HG03108 (cell line): ENCODE data around the gene PRSS27.
"Not testable (repeated sequence)": the region's sequence is repeated elsewhere in the genome, so short reads cannot be mapped to it uniquely, and the experiment has no call there.

Experiments used
- ATAC-seq: cut with Tn5 transposase; IDR thresholded peaks from one replicate; pipeline ENCODE4 v1.9.1; 2021; ENCODE audit warnings: moderate library complexity; ENCODE audit not compliant: unreplicated experiment

PRSS27 gene

GRCh38 chr16:2678206-2678965, 41.6 kb downstream of the PRSS27 start:
- ATAC-seq: not testable (repeated sequence)

DNA sequence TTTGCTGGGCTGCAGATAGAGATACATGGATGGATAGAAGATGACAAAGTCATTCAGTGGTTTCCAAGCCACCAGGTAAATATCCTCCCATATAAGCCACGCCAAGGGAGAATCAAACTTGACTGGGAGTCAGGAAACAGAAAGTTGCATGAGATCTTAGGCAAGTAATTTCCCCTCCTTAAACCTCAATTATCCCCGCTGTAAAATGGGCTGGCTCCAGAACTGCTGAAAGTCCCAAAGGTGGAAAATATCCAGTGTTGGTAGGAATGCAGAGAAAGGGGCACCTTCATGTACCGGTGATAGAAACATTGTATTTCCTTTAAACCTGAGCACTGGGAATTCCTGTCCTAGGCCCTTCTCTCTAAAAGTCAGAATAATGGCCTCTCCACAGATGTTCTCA, 43.1 kb downstream of the PRSS27 start:
- not testable (repeated sequence) for ATAC-seq

DNA sequence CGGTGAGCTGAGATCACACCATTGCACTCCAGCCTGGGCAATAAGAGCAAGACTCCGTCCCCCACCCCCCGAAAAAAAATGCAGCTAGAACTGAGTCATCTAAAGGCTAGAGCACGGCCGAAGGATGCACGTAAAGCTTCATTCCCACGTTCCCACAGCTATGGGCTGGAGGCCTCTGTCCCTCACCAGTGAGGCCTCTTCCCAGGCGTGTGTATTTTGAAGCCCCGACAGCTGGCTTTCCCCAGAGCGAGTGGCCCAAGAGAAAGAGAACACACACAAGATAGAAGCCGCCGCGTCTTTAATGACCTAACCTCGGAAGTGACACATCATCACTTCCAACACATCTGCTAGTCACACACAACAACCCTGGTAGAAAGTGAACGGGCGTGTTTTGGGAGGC, 44.3 kb downstream of the PRSS27 start:
- ATAC-seq: no peak

- no peak for ATAC-seq
Measured at GRCh38 chr16:2675021-2675420, 45.0 kb downstream of the PRSS27 start.

- ATAC-seq: peak; percentile 89
Measured at GRCh38 chr16:2673066-2673999, 46.7 kb downstream of the PRSS27 start.

DNA sequence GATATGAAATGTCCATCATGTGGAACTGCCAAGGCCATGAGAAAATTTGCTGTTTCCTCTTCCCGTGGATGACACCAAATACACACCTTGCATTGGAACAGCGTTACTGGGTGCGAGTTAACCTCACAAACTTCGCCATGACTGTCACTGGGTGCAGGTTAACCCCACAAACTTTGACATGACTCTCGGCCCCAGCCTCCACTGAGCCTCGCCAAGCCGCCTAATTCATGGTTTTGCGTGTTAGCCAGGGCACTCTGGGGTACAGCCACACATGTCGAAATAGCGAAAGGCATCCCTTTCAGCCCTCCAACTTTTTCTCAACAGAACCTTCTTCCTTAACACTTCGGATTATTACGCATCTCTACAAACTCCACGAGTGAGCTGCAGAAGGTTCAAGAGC, 48.3 kb downstream of the PRSS27 start:
- no peak for ATAC-seq

GRCh38 chr16:2671193-2671592, 48.8 kb downstream of the PRSS27 start:
- not testable (repeated sequence) for ATAC-seq

- ATAC-seq: not testable (repeated sequence)
Measured at GRCh38 chr16:2670017-2670416, 50.0 kb downstream of the PRSS27 start.

- not testable (repeated sequence) for ATAC-seq
Measured at GRCh38 chr16:2669587-2669986, 50.4 kb downstream of the PRSS27 start.

DNA sequence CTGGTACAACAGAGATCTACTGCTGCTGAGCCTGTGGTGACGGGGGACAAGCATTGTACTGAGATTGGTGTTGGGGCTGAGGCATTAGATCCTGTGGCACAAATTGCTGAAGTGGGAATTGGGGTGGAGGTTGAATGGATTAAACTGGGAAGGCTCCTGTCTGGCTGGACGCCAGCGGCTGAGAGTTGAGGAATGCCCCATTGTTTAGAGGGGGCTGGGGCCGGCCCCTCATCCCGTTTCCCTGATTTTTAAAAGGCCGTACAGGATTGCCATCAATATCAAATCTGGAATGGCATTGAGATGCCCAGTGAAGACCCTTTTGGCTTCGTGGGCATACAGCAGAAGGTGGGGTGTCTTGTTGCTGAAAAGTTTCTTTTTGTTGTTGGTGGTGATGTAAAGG, 53.4 kb downstream of the PRSS27 start:
- not testable (repeated sequence) for ATAC-seq

GRCh38 chr16:2664574-2664982, 55.4 kb downstream of the PRSS27 start:
- no peak for ATAC-seq

- no peak for ATAC-seq
Measured at GRCh38 chr16:2663553-2664546, 56.2 kb downstream of the PRSS27 start.
